ENCODE measurements around the gene DENND1A.

DNA sequence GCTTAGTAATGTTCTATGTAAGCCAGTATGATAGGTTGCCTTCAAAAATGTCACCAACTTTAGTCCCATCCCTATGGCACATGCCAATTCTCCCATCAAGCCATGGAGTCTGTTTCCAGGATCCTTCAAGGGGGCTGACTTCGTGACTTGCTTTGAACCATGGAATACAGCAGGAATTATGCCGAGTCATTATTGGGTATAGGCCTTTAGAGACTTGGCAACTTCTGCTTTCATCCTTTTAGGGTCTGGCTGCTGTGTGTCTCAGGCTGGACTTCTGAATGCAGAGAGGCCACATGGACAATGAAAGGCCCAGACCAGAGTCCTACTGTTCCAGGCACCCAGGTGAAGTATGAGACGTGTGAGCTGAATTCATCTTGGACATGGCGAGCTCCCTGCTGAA is 109.8 kb downstream of the DENND1A start:
- TF ChIP-seq, protein P1, sequence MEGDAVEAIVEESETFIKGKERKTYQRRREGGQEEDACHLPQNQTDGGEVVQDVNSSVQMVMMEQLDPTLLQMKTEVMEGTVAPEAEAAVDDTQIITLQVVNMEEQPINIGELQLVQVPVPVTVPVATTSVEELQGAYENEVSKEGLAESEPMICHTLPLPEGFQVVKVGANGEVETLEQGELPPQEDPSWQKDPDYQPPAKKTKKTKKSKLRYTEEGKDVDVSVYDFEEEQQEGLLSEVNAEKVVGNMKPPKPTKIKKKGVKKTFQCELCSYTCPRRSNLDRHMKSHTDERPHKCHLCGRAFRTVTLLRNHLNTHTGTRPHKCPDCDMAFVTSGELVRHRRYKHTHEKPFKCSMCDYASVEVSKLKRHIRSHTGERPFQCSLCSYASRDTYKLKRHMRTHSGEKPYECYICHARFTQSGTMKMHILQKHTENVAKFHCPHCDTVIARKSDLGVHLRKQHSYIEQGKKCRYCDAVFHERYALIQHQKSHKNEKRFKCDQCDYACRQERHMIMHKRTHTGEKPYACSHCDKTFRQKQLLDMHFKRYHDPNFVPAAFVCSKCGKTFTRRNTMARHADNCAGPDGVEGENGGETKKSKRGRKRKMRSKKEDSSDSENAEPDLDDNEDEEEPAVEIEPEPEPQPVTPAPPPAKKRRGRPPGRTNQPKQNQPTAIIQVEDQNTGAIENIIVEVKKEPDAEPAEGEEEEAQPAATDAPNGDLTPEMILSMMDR (IDR thresholded peaks at IDR 0.05) = no peak
- TF ChIP-seq POLR2A (IDR thresholded peaks at IDR 0.05) (no peak), POLR2AphosphoS5 (IDR thresholded peaks at IDR 0.05) (no peak)
